Measurements from ENCODE around the gene PSMD5. TPM values are rescaled to one million over a fixed set of nuclear protein-coding genes. Genes with fewer than 3 reads are reported as not detected.

Gene PSMD5
- total RNA-seq, 5 donors from 2014 or later (not counting 1 experiment from before 2014, with no cell fraction given): 27.5 to 55.2 (median 47.7) TPM

DNA sequence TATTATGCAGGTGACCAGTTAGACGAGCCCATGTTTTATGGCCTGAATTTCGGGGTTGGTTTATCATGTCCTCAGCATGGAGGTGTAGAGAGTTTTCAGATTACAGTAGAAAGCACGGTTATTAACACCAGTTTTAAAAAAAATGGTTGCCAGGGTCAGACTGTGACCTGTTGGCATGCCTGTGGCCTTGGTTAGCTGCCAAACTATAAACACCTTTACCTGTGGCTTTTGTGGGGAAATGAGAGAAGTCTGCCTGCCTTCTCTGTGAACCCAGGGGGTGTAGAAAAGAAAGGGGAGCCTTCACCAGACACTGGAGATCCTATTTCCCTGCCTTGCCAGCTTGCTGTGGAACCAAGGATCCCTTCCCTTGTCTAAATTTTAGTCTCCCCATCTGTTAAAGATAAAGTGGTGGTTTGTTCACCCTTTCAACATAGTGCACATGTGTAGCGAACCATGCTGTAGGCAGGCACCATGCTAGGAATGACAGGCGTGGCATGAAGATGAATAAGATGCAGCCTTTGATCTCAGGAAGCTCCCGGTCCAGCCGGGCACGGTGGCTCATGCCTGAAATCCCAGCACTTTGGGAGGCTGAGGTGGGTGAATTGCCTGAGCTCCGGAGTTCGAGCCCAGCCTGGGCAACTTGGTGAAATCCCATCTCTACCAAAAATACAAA lies 40.3 kb upstream of the PSMD5 start:
- peak overlapping the region; percentile 77 to 88 for H3K27ac Mint-ChIP-seq

GRCh38 chr9:120879446-120879845 lies 36.7 kb upstream of the PSMD5 start:
- 16% methylated on average over 3 of the region's 6 CpGs for WGBS (ENCODE audit: insufficient coverage)
- Histone ChIP-seq H3K9me3 (no peaks in the 10 kb centered on the region), H3K27ac (ENCODE audit: low read length) (peak overlapping the region; percentile 86), H3K27me3 (replicated peaks in 1 of 2; ENCODE audit: control insufficient read depth in 2 of 2, extremely low read depth in 1 of 2, insufficient read depth in 2 of 2, low read length in 1 of 2) (no peaks in the 10 kb centered on the region), H3K4me1 (ENCODE audit: control insufficient read depth in 1 of 2, extremely low read depth in 1 of 2, insufficient read depth in 2 of 2, low read length in 2 of 2) (peaks cover 40 to 77% of the 10 kb centered on the region in 2 experiments), H3K36me3 (ENCODE audit: control insufficient read depth in 2 of 2, extremely low read depth in 1 of 2, insufficient read depth in 1 of 2, low read length in 1 of 2) (peaks cover 0 to 2% of the 10 kb centered on the region in 2 donors), H3K4me3 (ENCODE audit: control insufficient read depth in 1 of 2, extremely low read depth in 1 of 2, low read length in 1 of 2) (no peak overlapping the region)
- Mint-ChIP-seq H3K27ac (peak overlapping the region; percentile 98 to 99), H3K36me3 (peaks cover 4% of the 10 kb centered on the region), H3K27me3 (no peaks in the 10 kb centered on the region), H3K9me3 (no peaks in the 10 kb centered on the region), H3K4me1 (peaks cover 78 to 84% (median 78%) of the 10 kb centered on the region in 3 donors), H3K4me3 (peak overlapping the region; percentile 86 to 96 (median 95))
- POLR2A ChIA-PET: no interaction called here
- DNase-seq: peak in 1 of 35 experiments; percentile 42
- ATAC-seq (replicated peaks in 1 of 4): peak in 1 of 4 experiments; percentile 9
- CTCF ChIA-PET: interaction anchor here (1.0 to 1.4 kb wide), 2 partner anchors 45 to 57 kb away, joined by 3 to 4 read pairs; no protein-coding TSS in a partner anchor

More for the DNA sequence above, 40.3 kb upstream of the PSMD5 start:
- H3K36me3 ChIP-seq (ENCODE audit: control insufficient read depth in 2 of 2, extremely low read depth in 1 of 2, insufficient read depth in 1 of 2, low read length in 1 of 2): no peaks in the 10 kb centered on the region
- peaks cover 77 to 80% (median 77%) of the 10 kb centered on the region in 3 donors for H3K4me1 Mint-ChIP-seq
- no peaks in the 10 kb centered on the region for H3K27me3 ChIP-seq (replicated peaks in 1 of 2; ENCODE audit: control insufficient read depth in 2 of 2, extremely low read depth in 1 of 2, insufficient read depth in 2 of 2, low read length in 1 of 2)
- no peaks in the 10 kb centered on the region for H3K9me3 ChIP-seq
- peaks cover 34 to 58% of the 10 kb centered on the region in 2 experiments for H3K4me1 ChIP-seq (ENCODE audit: control insufficient read depth in 1 of 2, extremely low read depth in 1 of 2, insufficient read depth in 2 of 2, low read length in 2 of 2)
- POLR2A ChIA-PET: interaction anchor here in 1 of 2 donors (0.6 to 0.8 kb wide), 3 partner anchors 12 to 48 kb away, joined by 3 to 8 read pairs (median 3); no protein-coding TSS in a partner anchor
- CTCF ChIA-PET: interaction anchor here (0.7 to 1.2 kb wide), 5 partner anchors 8 to 53 kb away, joined by 3 to 6 read pairs (median 3); no protein-coding TSS in a partner anchor
- H3K36me3 Mint-ChIP-seq: no peaks in the 10 kb centered on the region
- peak overlapping the region; percentile 7 for H3K27ac ChIP-seq (ENCODE audit: low read length)
- H3K27me3 Mint-ChIP-seq: no peaks in the 10 kb centered on the region
- ATAC-seq (replicated peaks in 1 of 4): peak in 3 of 4 experiments; percentile 22 to 51 (median 46)
- 83% methylated on average over 2 of the region's 10 CpGs for WGBS (ENCODE audit: insufficient coverage)
- DNase-seq: peak in 1 of 35 experiments; percentile 45
- H3K4me3 ChIP-seq (ENCODE audit: control insufficient read depth in 1 of 2, extremely low read depth in 1 of 2, low read length in 1 of 2): no peak overlapping the region
- H3K4me3 Mint-ChIP-seq: peak overlapping the region in 1 of 3 donors; percentile 50
- H3K9me3 Mint-ChIP-seq: no peaks in the 10 kb centered on the region

DNA sequence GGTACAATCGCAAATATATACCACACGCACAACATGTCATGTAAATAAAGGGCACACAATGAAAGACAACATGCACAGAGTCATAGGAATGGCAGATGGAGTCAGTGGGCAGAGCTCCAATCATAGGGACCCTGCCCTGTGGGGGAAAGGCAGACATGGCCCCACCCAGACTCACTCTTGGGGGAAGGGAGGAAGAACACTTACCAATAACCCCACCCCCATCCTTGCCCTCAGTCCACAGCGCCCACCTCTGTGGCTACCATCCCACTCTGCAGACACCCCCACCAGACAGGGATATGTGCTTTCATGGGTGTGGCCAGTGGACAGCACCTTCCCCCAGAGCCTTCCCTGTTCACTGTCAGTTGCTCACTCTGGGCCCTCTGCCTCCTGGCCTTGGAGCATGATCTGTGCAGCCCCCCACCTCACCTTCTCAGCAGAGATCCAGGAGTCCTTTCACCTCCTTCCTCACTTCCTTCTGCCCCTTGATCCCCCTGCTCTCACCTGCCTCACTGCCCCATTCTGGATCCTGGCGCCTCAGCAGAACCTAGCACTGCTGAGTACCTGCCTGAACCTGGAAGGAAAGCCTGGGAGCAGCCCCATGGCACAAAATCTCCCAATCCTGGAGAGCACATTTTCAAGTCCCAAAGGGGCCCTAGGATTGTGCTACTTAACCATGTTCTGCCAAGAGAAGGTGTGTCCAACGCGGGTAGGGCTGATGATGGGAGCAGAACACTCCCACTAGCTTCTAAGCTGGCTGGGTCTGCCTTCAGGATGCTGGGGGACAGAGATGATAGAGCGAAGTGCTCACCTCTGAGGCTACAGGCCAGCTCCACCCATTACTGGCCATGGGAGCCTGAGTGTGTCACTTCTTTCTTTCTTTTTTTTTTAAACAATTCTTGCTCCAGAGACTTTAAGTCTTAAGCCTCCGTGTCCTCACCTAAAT lies 35.7 kb upstream of the PSMD5 start:
- Mint-ChIP-seq H3K36me3 (peaks cover 14% of the 10 kb centered on the region), H3K27me3 (no peaks in the 10 kb centered on the region), H3K27ac (peak overlapping the region; percentile 98 to 99), H3K4me1 (peaks cover 79 to 84% (median 80%) of the 10 kb centered on the region in 3 donors), H3K4me3 (peak overlapping the region; percentile 86 to 96 (median 95)), H3K9me3 (no peaks in the 10 kb centered on the region)
- H3K36me3 ChIP-seq (ENCODE audit: control insufficient read depth in 2 of 2, extremely low read depth in 1 of 2, insufficient read depth in 1 of 2, low read length in 1 of 2): peaks cover 0 to 12% of the 10 kb centered on the region in 2 donors
- DNase-seq (peak in 3 of 35 experiments; percentile 25 to 36 (median 33)), ATAC-seq (replicated peaks in 1 of 4) (no peak)
- ChIA-PET POLR2A (interaction anchor here in 1 of 2 donors (0.6 kb wide), 1 partner anchor 33 kb away, joined by 3 read pairs; no protein-coding TSS in a partner anchor), CTCF (interaction anchor here (0.6 to 1.4 kb wide), 3 partner anchors 30 to 58 kb away, joined by 3 to 4 read pairs (median 4); no protein-coding TSS in a partner anchor)
- H3K27me3 ChIP-seq (replicated peaks in 1 of 2; ENCODE audit: control insufficient read depth in 2 of 2, extremely low read depth in 1 of 2, insufficient read depth in 2 of 2, low read length in 1 of 2): no peaks in the 10 kb centered on the region
- no peaks in the 10 kb centered on the region for H3K9me3 ChIP-seq
- WGBS (ENCODE audit: insufficient coverage): 45% methylated on average over 4 of the region's 8 CpGs
- H3K4me1 ChIP-seq (ENCODE audit: control insufficient read depth in 1 of 2, extremely low read depth in 1 of 2, insufficient read depth in 2 of 2, low read length in 2 of 2): peaks cover 40 to 84% of the 10 kb centered on the region in 2 experiments
- peak overlapping the region; percentile 68 to 80 for H3K4me3 ChIP-seq (ENCODE audit: control insufficient read depth in 1 of 2, extremely low read depth in 1 of 2, low read length in 1 of 2)
- H3K27ac ChIP-seq (ENCODE audit: low read length): peak overlapping the region; percentile 86

DNA sequence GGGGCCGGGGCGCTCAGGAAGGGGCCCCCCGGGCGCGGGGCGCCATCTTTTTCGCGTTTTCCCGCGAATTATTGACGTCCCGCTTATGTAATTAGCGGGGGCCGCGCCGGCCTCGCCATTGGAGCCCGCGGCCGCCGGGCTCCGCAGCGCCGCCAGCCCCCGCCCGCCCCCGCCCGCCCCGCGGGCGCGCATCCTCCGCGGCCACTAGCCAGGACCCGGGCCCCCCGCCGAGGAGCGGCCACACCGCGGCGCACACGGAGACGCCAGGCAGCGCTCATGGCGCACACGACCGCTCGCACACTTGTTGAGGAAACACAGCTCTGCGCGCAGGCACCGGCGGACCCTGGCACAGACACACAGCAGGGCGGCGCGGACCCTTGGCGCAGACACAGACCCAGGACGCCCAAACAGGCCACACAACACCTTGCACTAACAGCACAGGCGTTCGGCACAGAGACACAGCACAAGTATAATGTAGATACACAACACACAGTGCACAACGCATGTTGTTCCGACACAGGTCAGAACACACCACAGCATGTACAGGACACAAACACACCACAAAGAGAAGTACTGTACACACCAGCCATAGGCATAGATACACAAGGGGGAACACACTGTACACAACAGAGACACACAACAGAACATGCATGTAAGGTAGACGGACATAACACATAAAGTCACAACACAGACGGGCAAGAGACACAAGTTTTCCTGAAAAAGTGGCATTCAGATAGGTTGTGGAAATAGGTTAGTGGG lies 34.7 kb upstream of the PSMD5 start:
- under 1% methylated on average over 61 of the region's 63 CpGs for WGBS (ENCODE audit: insufficient coverage)
- peak overlapping the region; percentile 86 for H3K27ac ChIP-seq (ENCODE audit: low read length)
- H3K9me3 Mint-ChIP-seq: no peaks in the 10 kb centered on the region
- peaks cover 0 to 19% of the 10 kb centered on the region in 2 donors for H3K36me3 ChIP-seq (ENCODE audit: control insufficient read depth in 2 of 2, extremely low read depth in 1 of 2, insufficient read depth in 1 of 2, low read length in 1 of 2)
- H3K9me3 ChIP-seq: no peaks in the 10 kb centered on the region
- H3K4me3 ChIP-seq (ENCODE audit: control insufficient read depth in 1 of 2, extremely low read depth in 1 of 2, low read length in 1 of 2): peak overlapping the region; percentile 68 to 80
- H3K27ac Mint-ChIP-seq: peak overlapping the region; percentile 98 to 99
- peak overlapping the region; percentile 86 to 96 (median 95) for H3K4me3 Mint-ChIP-seq
- H3K4me1 ChIP-seq (ENCODE audit: control insufficient read depth in 1 of 2, extremely low read depth in 1 of 2, insufficient read depth in 2 of 2, low read length in 2 of 2): peaks cover 34 to 82% of the 10 kb centered on the region in 2 experiments
- no peaks in the 10 kb centered on the region for H3K27me3 ChIP-seq (replicated peaks in 1 of 2; ENCODE audit: control insufficient read depth in 2 of 2, extremely low read depth in 1 of 2, insufficient read depth in 2 of 2, low read length in 1 of 2)
- H3K4me1 Mint-ChIP-seq: peaks cover 79 to 85% (median 80%) of the 10 kb centered on the region in 3 donors
- no peaks in the 10 kb centered on the region for H3K27me3 Mint-ChIP-seq
- DNase-seq (peak in 33 of 35 experiments; percentile 39 to 78 (median 56)), ATAC-seq (replicated peaks in 1 of 4) (peak; percentile 40 to 58 (median 53))
- ChIA-PET CTCF (interaction anchor here (0.6 to 1.0 kb wide), 4 partner anchors 13 to 34 kb away, joined by 3 to 4 read pairs (median 4); no protein-coding TSS in a partner anchor), POLR2A (interaction anchor here (0.7 to 1.2 kb wide), 3 partner anchors 31 to 52 kb away, joined by 3 to 7 read pairs (median 5); no protein-coding TSS in a partner anchor)
- H3K36me3 Mint-ChIP-seq: peaks cover 20% of the 10 kb centered on the region

DNA sequence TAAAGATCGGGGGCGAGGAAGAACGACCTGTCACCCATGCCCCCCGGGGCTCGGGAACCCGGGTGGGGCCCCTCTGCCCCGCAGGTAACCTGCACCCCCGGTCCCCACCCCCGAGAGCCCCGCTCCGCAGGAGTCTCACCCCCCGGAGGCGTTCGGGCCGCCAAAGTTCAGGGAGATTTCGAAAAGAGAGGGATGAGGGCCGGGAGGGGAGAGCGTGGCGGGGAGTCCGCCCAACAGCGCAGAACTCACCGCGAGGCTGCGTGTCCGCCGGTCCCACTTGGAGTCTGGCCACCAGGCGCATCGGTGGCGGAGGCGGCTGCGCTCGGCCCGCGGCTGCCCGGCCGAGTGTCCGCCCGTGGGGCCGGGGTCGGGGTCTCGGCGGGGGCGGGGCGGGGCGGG lies 34.1 kb upstream of the PSMD5 start, which contains the start of gene PHF19:
TSS of gene PHF19 (minus strand) at position 347 of the 399 bp plus-strand sequence. CDS start 2,447 bp downstream, outside the sequence.
- ChIA-PET POLR2A (interaction anchor here (0.7 to 1.2 kb wide), 3 partner anchors 28 to 49 kb away, joined by 3 to 7 read pairs (median 5); no protein-coding TSS in a partner anchor), CTCF (interaction anchor here in 1 of 2 donors (0.6 to 2.4 kb wide), 3 partner anchors 14 to 56 kb away, joined by 3 to 6 read pairs (median 4); no protein-coding TSS in a partner anchor)
- 0% methylated on average over 18 of the region's 45 CpGs for WGBS (ENCODE audit: insufficient coverage)
- Mint-ChIP-seq H3K4me3 (peak within 1 kb of the TSS; percentile 86 to 96 (median 95)), H3K9me3 (no peaks in the 10 kb centered on the region), H3K27ac (peak within 1 kb of the TSS; percentile 98 to 99), H3K36me3 (peaks cover 26% of the 10 kb centered on the region), H3K4me1 (peaks cover 77 to 79% (median 79%) of the 10 kb centered on the region in 3 donors), H3K27me3 (no peaks in the 10 kb centered on the region)
- peak in 3 of 35 experiments; percentile 15 to 48 (median 42) for DNase-seq
- Histone ChIP-seq H3K4me1 (ENCODE audit: control insufficient read depth in 1 of 2, extremely low read depth in 1 of 2, insufficient read depth in 2 of 2, low read length in 2 of 2) (peaks cover 31 to 76% of the 10 kb centered on the region in 2 experiments), H3K4me3 (ENCODE audit: control insufficient read depth in 1 of 2, extremely low read depth in 1 of 2, low read length in 1 of 2) (peak within 1 kb of the TSS; percentile 68 to 80), H3K27me3 (replicated peaks in 1 of 2; ENCODE audit: control insufficient read depth in 2 of 2, extremely low read depth in 1 of 2, insufficient read depth in 2 of 2, low read length in 1 of 2) (no peaks in the 10 kb centered on the region), H3K36me3 (ENCODE audit: control insufficient read depth in 2 of 2, extremely low read depth in 1 of 2, insufficient read depth in 1 of 2, low read length in 1 of 2) (peaks cover 0 to 24% of the 10 kb centered on the region in 2 donors), H3K27ac (ENCODE audit: low read length) (peak within 1 kb of the TSS; percentile 95), H3K9me3 (no peaks in the 10 kb centered on the region)
- peak; percentile 9 to 28 (median 20) for ATAC-seq (replicated peaks in 1 of 4)

All from T-cell (primary cell).